Measurements from ENCODE around the gene NAA38.

NAA38 gene

DNA sequence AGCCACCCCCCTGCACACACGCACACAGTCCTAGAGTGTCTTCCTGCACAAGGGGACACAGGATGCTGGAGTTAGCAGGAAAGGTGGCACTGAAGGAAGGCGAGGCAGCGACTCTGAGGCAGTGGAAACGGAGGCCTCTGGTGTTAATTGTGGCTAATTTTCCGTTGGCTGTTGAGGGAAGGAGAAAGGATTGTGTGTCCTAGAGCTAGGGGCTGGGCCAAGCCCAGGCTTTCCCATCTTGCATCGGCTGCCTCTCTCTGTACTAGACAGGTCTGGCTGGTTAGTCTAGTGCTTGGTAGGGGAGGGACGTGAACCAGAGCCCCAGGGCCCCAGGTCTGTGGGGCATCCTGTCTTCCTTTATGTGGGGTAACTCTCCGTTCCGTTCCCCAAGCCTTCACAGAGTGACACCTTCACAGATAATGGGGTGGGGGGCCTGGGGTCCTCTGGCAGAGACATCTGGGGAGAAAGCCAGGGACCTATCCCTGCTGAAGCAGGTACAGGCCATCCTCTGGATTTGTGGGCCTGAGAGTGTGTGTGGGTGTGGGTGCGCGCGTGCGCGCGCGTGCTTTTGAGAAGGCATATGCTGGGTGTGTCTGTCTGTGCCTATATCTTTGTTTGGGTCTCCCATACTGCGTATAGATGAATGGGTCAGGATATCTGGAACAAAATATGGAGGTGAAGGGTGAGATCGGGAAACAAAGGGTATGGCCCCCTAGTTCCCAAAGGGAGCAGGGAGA, 31.0 kb upstream of the NAA38 start, which contains the start of gene CHD3:
Gene CHD3 (plus strand): TSS at position 606 of the 737 bp plus-strand sequence. CDS start 212 bp downstream, outside the sequence.
- no peaks in the 10 kb centered on the region for H3K27me3 ChIP-seq (ENCODE audit: low read depth, low read length)
- peak within 1 kb of the TSS; percentile 41 for H3K27ac ChIP-seq (ENCODE audit: low read length)
- peak within 1 kb of the TSS; percentile 94 for H3K4me2 ChIP-seq (ENCODE audit: low read length)
- H3K79me2 ChIP-seq (ENCODE audit: low read length): peaks cover 39% of the 10 kb centered on the region
- H3K9me3 ChIP-seq (ENCODE audit: insufficient read depth, low read length): no peaks in the 10 kb centered on the region
- peaks cover 5% of the 10 kb centered on the region; the same call in 1 of the 2 replicates for H4K20me1 ChIP-seq (ENCODE audit: insufficient read depth, low read length)
- no peaks in the 10 kb centered on the region for H3K36me3 ChIP-seq (replicated peaks; ENCODE audit: low read depth, low read length)
- H3K9ac ChIP-seq (ENCODE audit: low read length): peak within 1 kb of the TSS; percentile 91
- peaks cover 12% of the 10 kb centered on the region; the same call in 1 of the 2 replicates for H3K4me1 ChIP-seq (ENCODE audit: low read length)
- no peak within 1 kb of the TSS for H2AFZ ChIP-seq (ENCODE audit: low read depth, low read length)
- peak within 1 kb of the TSS; percentile 99 for H3K4me3 ChIP-seq (ENCODE audit: low read length)
- TF ChIP-seq, protein P1, sequence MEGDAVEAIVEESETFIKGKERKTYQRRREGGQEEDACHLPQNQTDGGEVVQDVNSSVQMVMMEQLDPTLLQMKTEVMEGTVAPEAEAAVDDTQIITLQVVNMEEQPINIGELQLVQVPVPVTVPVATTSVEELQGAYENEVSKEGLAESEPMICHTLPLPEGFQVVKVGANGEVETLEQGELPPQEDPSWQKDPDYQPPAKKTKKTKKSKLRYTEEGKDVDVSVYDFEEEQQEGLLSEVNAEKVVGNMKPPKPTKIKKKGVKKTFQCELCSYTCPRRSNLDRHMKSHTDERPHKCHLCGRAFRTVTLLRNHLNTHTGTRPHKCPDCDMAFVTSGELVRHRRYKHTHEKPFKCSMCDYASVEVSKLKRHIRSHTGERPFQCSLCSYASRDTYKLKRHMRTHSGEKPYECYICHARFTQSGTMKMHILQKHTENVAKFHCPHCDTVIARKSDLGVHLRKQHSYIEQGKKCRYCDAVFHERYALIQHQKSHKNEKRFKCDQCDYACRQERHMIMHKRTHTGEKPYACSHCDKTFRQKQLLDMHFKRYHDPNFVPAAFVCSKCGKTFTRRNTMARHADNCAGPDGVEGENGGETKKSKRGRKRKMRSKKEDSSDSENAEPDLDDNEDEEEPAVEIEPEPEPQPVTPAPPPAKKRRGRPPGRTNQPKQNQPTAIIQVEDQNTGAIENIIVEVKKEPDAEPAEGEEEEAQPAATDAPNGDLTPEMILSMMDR (IDR thresholded peaks at IDR 0.05; ENCODE audit: low read depth, low read length): no peak
- TF ChIP-seq EZH2phosphoT487 (IDR thresholded peaks at IDR 0.05; ENCODE audit: low read depth): no peak

DNA sequence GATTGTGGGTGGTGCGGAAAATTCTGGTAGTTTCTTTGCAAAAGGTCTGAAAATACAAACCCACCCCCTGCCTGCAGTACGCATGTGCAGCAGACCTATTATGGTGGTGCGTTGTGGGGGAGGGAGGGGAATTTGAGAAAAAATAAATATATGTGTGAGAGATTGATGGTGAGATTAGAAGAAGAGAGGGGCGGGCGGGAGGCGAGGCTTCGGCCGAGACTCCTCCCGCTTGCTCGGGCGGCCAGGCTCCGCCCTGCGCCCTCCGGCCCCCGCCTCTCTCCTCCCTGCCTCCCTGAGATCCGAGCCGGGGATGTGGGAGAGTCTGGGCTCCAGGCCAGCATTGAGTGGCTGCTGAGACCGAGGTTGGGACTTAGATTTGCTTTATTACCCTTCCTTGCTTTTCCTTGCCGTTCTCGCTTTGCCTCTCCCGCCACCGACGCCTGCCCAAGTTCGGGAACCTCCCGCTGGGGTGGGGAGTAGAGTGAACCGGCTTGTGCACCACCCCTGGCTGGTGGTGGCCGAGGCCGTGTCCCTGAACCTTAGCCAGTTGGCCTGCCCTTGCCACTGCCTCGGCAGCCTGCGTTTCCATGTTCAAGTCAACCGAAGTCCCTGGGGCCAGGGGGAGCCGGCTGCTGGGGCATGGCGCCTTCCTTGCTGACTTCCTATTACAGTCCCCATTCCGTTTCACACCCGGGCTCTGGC, 30.3 kb upstream of the NAA38 start:
- peak overlapping the region; percentile 79 for H3K27ac ChIP-seq (ENCODE audit: low read length)
- peak overlapping the region; percentile 91 for H3K9ac ChIP-seq (ENCODE audit: low read length)
- no peaks in the 10 kb centered on the region for H3K27me3 ChIP-seq (ENCODE audit: low read depth, low read length)
- H3K79me2 ChIP-seq (ENCODE audit: low read length): peaks cover 39% of the 10 kb centered on the region
- H3K4me1 ChIP-seq (ENCODE audit: low read length): peaks cover 19% of the 10 kb centered on the region; the same call in 1 of the 2 replicates
- H3K4me3 ChIP-seq (ENCODE audit: low read length): peak overlapping the region; percentile 99
- TF ChIP-seq EZH2phosphoT487 (IDR thresholded peaks at IDR 0.05; ENCODE audit: low read depth): no peak
- TF ChIP-seq, protein P1 (IDR thresholded peaks at IDR 0.05; ENCODE audit: low read depth, low read length): no peak
- no peaks in the 10 kb centered on the region for H3K9me3 ChIP-seq (ENCODE audit: insufficient read depth, low read length)
- H2AFZ ChIP-seq (ENCODE audit: low read depth, low read length): no peak overlapping the region
- H4K20me1 ChIP-seq (ENCODE audit: insufficient read depth, low read length): peaks cover 5% of the 10 kb centered on the region; the same call in 1 of the 2 replicates
- H3K4me2 ChIP-seq (ENCODE audit: low read length): peak overlapping the region; percentile 94
- H3K36me3 ChIP-seq (replicated peaks; ENCODE audit: low read depth, low read length): peaks cover 2% of the 10 kb centered on the region

DNA sequence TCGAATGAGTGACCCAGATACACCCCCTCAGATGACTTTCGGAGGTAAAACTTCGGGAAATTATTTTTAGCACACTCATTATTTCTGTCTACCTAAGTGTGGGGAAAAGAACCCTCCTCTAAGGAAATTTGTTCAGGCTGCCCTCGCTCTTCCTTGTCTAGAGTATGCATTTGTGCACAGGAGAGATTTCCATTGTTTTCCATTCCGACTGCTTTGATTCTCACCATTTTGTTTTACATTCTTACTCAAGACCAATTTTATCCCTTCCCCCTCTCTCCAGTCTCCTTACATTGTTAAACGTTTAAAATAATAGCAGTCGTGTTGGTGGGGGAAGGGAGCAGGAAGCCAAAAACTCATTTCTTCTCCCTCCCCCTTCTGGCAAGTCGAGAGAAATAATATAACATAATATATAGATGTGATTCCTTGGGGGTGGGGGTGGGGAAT, 29.7 kb upstream of the NAA38 start:
- Histone ChIP-seq H2AFZ (ENCODE audit: low read depth, low read length) (no peak overlapping the region), H3K4me2 (ENCODE audit: low read length) (peak overlapping the region; percentile 94), H3K4me3 (ENCODE audit: low read length) (peak overlapping the region; percentile 99), H3K27ac (ENCODE audit: low read length) (peak overlapping the region; percentile 79), H3K9ac (ENCODE audit: low read length) (peak overlapping the region; percentile 91), H3K4me1 (ENCODE audit: low read length) (peaks cover 20% of the 10 kb centered on the region; the same call in 1 of the 2 replicates), H3K79me2 (ENCODE audit: low read length) (peaks cover 39% of the 10 kb centered on the region), H3K27me3 (ENCODE audit: low read depth, low read length) (no peaks in the 10 kb centered on the region), H3K9me3 (ENCODE audit: insufficient read depth, low read length) (no peaks in the 10 kb centered on the region), H3K36me3 (replicated peaks; ENCODE audit: low read depth, low read length) (peaks cover 4% of the 10 kb centered on the region), H4K20me1 (ENCODE audit: insufficient read depth, low read length) (peaks cover 5% of the 10 kb centered on the region; the same call in 1 of the 2 replicates)
- TF ChIP-seq, protein P1 (IDR thresholded peaks at IDR 0.05; ENCODE audit: low read depth, low read length): no peak
- no peak for TF ChIP-seq EZH2phosphoT487 (IDR thresholded peaks at IDR 0.05; ENCODE audit: low read depth)
